Stimulated activated CD8-positive, alpha-beta memory T cell treated with anti-CD3 and anti-CD28 coated beads, Interleukin-12 subunit alpha, Interleukin-12 subunit beta, amount 100 ng/mL, for 4 hours (primary cell): ENCODE results near the gene MMEL1.
"Not testable (repeated sequence)": the region's sequence is repeated elsewhere in the genome, so short reads cannot be mapped to it uniquely, and the experiment has no call there.

ENCODE experiments used
- DNase-seq: peaks from one replicate; pipeline ENCODE4 v3.0.0-alpha.2; 2020; ENCODE audit warnings: low read depth

MMEL1 gene, protein sequence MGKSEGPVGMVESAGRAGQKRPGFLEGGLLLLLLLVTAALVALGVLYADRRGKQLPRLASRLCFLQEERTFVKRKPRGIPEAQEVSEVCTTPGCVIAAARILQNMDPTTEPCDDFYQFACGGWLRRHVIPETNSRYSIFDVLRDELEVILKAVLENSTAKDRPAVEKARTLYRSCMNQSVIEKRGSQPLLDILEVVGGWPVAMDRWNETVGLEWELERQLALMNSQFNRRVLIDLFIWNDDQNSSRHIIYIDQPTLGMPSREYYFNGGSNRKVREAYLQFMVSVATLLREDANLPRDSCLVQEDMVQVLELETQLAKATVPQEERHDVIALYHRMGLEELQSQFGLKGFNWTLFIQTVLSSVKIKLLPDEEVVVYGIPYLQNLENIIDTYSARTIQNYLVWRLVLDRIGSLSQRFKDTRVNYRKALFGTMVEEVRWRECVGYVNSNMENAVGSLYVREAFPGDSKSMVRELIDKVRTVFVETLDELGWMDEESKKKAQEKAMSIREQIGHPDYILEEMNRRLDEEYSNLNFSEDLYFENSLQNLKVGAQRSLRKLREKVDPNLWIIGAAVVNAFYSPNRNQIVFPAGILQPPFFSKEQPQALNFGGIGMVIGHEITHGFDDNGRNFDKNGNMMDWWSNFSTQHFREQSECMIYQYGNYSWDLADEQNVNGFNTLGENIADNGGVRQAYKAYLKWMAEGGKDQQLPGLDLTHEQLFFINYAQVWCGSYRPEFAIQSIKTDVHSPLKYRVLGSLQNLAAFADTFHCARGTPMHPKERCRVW

DNA sequence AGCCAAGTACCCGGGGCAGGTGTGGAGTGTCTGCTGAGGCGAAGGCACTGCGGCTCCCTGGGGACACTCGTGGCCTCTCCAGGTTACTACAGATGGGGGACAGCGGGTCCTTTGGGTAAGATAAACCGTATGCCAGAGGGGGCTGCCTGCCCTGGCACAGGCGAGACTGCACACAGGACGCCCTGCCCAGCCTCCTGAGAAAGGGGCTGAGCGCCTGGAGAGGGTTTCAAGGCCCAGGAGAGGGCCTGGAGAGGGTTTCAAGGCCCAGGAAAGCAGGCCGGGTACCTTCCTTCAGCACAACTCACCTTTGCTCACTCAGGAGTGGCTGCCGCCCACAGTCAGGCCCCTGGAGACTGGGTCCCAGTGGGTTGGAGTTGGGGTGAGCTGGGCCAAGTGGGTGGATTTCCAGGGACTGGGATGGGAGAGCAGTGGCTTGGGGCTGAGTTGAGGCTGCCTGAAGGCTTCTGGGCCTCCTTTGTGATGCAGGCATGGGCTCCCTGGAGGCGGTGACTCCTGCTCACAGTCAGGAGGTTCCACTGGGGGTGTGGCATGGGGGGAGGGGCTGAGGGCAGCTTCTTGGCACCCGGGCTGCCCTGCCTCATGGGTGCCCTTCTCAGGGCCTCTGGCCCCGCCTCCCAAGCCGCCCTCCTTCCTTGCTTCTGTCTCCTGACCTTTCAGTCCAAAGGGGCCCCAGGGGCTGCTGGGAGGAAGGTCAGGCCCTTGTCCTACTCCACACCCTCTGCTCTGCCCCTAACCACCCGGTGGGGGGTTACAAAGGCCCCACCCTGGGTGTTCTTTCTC is at the start of gene MMEL1:
MMEL1 (minus strand) TSS at position 456 of the 801 bp plus-strand sequence. CDS start 3,532 bp downstream, outside the sequence.
- DNase-seq, result no peak

DNA sequence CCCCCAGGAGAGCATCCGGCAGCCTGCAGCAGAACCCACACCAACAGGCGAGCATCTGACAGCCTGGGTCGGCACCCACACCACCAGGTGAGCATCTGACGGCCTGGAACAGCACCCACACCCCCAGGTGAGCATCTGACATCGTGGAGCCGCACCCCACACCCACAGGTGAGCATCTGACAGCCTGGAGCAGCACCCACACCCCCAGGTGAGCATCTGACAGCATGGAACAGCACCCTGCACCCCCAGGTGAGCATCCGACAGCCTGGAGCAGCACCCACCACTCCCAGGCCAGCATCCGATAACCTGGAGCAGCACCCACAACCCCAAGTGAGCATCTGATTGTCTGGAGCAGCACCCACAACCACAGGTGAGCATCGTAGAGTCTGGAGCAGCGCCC is 43.9 kb upstream of the MMEL1 start:
- not testable (repeated sequence) for DNase-seq

DNA sequence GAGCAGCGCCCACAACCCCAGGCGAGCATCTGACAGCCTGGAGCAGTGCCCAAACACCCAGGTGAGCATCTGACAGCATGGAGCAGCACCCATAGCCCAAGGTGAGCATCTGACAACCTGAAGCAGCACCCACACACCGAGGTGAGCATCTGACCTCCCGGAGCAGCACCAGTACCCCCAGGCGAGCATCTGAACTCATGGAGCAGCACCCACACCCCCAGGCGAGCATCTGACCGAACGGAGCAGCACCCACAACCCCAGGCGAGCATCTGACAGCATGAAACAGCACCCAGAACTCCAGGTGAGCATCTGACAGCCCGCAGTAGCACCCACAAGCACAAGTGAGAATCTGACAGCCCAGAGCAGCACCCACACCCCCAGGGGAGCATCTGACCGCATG is 38.8 kb upstream of the MMEL1 start:
- not testable (repeated sequence) for DNase-seq

DNA sequence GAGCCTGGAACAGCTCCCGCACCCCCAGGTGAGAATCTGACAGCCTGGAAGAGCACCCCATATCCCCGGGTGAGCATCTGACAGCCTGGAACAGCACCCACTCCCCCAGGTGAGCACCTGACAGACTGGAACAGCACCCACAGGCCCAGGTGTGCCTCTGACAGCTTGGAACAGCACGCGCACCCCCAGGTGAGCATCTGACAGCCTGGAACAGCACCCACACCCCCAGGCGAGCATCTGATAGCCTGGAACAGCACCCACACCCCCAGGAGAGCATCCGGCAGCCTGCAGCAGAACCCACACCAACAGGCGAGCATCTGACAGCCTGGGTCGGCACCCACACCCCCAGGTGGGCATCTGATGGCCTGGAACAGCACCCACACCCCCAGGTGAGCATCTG is 27.0 kb upstream of the MMEL1 start:
- DNase-seq, result not testable (repeated sequence)

DNA sequence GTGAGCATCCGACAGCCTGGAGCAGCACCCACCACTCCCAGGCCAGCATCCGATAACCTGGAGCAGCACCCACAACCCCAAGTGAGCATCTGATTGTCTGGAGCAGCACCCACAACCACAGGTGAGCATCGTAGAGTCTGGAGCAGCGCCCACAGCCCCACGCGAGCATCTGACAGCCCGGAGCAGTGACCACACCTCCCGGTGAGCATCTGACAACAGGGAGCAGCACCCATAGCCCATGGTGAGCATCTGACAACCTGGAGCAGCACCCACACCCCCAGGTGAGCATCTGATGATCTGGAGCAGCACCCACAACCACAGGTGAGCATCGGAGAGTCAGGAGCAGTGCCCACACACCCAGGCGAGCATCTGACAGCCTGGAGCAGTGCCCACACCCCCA is 25.1 kb upstream of the MMEL1 start:
- not testable (repeated sequence) for DNase-seq

DNA sequence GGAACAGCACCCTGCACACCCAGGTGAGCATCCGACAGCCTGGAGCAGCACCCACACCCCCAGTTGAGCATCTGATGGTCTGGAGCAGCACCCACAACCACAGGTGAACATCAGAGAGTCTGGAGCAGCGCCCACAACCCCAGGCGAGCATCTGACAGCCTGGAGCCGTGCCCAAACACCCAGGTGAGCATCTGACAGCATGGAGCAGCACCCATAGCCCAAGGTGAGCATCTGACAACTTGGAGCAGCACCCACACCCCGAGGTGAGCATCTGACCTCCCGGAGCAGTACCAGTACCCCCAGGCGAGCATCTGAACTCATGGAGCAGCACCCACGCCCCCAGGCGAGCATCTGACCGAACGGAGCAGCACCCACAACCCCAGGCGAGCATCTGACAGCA is 24.3 kb upstream of the MMEL1 start:
- not testable (repeated sequence) for DNase-seq

DNA sequence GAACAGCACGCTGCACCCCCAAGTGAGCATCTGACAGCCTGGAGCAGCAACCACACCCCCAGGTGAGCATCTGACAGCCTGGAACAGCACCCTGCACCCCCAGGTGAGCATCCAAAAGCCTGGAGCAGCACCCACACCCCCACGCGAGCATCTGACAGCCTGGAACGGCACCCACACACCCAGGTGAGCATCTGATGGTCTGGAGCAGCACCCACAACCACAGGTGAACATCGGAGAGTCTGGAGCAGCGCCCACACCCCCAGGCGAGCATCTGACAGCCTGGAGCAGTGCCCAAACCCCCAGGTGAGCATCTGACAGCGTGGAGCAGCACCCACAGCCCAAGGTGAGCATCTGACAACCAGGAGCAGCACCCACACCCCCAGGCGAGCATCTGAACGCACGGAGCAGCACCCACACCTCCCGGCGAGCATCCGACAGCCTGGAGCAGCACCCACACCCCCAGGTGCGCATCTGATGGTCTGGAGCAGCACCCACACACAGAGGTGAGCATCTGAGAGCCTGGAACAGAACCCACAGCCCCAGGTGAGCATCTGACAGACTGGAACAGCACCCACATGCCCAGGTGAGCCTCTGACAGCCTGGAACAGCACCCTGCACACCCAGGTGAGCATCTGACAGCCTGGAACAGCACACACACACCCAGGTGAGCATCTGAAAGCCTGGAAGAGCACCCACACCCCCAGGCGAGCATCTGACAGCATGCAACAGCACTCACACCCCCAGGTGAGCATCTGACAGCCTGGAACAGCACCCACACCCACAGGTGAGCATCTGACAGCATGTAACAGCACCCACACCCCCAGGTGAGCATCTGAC is 23.0 kb upstream of the MMEL1 start:
- DNase-seq, result not testable (repeated sequence)

DNA sequence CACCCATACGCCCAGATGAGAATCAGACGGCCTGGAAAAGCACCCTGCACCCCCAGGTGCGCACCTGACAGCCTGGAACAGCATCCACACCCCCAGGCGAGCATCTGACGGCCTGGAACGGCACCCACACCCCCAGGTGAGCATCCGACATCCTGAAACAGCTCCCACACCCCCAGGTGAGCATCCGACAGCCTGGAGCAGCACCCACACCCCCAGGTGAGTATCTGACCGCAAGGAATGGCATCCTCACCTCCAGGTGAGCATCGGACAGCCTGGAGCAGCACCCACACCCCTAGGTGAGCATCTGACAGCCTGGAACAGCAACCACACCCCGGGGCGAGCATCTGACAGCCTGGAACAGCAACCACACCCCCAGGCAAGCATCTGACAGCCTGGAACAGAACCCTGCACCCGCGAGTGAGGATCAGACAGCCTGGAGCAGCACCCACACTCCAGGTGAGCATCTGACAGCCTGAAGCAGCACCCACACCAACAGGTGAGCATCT is 21.7 kb upstream of the MMEL1 start:
- DNase-seq, result not testable (repeated sequence)

DNA sequence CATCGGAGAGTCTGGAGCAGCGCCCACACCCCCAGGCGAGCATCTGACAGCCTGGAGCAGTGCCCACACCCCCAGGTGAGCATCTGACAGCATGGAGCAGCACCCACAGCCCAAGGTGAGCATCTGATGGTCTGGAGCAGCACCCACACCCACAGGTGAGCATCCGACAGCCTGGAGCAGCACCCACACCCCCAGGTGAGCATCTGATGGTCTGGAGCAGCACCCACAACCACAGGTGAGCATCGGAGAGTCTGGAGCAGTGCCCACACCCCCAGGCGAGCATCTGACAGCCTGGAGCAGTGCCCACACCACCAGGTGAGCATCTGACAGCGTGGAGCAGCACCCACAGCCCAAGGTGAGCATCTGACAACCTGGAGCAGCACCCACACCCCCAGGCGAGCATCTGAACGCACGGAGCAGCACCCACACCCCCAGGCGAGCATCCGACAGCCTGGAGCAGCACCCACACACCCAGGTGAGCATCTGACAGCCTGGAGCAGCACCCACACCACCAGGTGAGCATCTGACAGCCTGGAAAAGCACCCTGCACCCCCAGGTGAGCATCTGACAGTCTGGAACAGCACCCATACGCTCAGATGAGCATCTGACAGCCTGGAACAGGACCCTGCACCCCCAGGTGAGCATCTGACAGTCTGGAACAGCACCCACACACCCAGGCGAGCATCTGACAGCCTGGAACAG is 21.1 kb upstream of the MMEL1 start:
- DNase-seq, result not testable (repeated sequence)

DNA sequence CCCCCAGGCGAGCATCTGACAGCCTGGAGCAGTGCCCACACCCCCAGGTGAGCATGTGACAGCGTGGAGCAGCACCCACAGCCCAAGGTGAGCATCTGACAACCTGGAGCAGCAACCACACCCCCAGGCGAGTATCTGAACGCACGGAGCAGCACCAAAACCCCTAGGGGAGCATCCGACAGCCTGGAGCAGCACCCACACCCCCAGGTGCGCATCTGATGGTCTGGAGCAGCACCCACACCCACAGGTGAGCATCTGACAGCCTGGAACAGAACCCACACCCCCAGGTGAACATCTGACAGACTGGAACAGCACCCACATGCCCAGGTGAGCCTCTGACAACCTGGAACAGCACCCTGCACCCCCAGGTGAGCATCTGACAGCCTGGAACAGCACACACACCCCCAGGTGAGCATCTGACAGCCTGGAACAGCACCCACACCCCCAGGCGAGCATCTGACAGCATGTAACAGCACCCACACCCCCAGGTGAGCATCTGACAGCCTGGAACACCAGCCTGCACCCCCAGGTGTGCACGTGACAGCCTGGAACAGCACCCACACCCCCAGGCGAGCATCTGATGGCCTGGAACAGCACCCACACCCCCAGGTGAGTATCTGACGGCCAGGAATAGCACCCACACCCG is 20.2 kb upstream of the MMEL1 start:
- not testable (repeated sequence) for DNase-seq

DNA sequence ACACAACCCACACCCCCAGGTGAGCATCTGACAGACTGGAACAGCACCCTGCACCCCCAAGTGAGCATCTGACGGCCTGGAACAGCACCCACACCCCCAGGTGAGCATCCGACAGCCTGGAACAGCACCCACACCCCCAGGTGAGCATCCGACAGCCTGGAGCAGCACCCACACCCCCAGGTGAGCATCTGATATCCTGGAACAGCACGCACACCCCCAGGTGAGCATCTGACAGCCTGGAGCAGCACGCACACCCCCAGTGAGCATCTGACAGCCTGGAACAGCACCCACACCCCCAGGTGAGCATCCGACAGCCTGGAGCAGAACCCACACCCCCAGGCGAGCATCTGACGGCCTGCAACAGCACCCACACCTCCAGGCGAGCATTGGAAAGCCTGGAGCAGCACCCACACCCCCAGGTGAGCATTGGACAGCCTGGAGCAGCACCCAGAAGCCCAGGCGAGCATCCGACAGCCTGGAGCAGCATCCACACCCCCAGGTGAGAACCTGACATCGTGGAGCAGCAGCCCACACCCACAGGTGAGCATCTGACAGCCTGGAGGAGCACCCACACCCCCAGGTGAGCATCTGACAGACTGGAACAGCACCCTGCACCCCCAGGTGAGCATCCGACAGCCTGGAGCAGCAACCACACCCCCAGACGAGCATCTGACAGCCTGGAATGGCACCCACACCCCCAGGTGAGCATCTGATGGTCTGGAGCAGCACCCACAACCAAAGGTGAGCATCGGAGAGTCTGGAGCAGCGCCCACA is 19.5 kb upstream of the MMEL1 start:
- DNase-seq, result not testable (repeated sequence)

DNA sequence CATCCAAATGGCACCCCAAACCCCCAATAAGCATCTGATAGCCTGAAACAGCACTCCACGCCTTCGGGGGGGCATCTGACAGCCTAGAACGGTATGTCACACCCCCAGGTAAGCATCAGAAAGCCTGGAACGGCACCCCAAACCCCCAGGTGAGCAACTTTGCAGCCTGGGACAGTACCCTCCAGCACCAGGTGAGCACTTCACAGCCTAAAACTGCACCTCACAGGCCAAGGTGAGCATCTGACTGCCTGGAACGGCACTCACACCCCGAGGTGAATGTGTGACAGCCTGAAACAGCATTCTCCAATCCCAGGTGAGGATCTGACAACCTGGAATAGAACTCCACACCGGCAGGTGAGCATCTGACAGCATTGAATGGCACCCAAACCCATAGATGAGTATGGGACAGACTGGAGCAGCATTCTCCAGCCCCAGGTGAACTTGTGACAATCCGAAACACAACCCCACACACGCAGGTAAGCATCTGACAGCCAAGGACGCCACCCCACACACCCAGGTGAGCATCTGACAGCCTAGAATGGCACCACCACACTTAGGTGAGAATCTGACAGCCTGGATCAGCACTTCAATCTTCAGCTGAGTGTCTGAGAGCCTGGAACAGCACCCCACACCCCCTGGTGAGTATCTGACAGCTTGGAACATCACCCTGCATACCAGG is 18.3 kb upstream of the MMEL1 start:
- no peak for DNase-seq

DNA sequence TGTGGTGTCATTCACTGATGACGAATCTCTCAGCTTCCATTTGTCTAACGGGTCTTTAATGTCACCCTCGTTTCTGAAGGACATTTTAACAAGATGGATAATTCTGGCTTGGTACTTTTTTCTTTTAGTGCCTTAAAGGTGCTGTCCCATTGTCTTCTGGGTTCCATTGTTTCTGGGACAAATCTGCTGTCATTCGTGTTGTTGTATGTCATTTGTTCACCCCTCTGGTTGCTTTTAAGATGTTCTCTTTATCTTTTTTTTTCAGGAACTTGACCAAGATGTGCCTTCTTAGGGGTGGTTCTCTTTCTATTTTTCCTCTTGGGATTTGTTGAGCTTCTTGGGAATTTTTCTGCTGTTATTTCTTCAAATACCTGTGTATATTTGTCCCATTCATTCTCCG is 14.0 kb upstream of the MMEL1 start:
- no peak for DNase-seq

DNA sequence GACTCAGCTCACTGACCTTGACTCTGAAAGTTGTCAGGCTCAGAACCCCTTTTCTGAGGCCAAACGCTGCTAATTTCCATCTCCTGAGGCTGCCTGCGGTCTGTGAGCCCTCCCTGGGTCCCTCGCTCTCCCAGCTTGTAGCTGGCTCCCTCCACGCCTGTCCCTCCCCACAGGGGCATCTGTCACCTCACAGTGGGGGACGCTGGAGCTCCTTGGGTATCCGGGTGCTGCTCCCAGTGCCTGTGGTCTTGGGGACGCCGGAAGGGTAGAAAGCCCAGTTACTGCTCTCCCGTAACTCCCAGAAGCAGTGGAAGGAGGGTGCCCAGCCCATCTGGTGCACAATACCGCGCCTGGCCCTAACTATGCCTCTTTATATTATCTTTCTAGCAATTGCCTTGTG is 13.0 kb upstream of the MMEL1 start:
- no peak for DNase-seq

DNA sequence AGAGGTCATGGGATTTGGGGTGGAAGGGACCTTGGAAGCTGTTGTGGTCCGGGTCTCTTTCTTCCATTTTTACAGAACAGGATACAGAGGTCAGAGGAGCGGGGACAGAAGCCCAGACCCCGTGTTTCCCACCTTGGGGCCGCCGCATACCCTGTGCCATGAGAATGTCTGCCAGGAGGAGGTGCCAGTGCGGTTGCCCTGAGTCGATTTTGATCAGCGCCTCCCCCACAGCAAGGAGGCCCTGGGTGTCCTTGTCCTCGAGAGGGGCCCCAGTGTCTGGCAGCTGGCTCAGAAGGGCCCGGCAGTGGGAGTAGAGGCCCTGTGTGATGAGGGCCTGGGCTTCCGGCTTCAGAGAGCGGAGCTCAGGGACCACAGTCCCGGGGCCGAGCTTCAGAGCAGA is 12.3 kb upstream of the MMEL1 start:
- no peak for DNase-seq

DNA sequence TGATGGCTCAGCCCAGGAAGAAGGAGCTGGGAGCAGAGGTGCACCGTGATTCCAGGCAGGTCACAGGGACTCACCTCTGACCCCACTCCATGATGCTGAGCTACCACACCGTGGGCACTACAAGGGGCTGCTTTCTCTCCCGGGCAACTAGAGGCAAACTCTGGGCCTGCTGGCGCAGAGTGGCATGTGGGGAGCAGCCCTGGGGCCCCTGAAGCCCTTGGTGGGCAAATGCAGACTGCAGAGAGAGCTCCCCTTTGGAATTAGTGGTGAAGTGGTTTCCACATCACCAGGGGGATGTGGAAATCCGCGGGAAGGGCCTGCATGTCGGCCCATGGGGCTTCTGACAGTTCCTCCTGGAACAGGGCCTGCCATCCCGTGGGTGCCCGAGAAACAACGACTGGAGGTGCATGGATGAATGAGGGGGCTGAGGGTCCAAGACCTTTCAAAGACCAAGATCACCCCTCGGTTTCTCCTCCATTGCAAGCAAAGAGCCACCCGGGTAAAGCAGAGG is 11.8 kb upstream of the MMEL1 start:
- no peak for DNase-seq

DNA sequence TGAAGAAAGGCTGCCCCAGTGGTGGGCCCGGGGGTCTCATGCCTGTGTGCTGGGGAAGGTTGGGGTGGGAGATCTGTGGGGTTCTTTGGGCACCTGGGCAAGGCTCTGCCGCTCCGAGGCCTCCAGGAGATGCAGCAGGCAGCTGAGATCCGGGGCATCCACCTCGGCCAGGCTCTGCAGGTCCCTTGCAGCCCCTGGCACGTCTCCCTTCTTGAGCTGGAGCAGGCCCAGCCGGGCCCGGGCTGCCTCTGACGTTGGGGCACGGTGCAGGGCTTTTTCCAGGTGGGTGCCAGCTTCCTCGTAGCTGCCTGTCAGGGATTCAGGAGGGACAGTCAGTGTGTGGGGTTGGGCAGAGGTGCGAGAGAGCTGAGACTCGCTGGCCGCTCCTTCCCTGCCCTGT is 11.4 kb upstream of the MMEL1 start:
- no peak for DNase-seq

DNA sequence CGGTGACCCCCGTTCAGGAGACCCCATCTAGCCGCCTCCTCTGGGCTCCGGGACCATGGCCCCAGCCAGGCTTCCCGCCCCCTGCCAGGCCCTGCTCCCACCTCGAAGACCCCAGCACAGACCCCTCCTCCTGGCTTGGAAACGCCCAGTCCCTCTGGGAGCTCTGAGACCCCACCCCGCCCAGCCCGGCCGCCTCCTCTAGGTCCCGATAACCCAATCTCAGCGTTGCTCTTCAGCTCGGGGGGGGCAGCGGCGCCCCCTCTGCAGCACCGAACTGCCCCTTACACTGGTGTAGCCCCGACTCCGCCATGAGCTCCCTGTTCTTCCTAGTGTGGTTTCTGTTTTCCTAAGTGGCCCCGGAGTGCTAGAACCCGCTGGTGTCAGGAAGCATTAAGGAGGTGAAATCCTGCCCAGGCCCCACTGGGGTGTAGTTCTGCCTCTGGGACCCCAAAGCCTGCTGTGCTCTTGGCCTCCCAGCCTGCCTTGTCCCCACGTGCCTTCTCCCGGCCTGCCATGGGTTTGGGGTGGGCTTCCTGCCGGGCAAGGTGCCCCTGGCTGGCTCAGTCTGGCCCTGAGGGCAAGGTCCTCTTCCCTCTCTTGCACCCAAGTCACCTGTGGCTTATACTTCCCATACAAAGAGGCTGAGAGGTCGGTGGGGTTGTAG is 10.7 kb upstream of the MMEL1 start:
- no peak for DNase-seq
